NCI-H2107 (cell line): ENCODE data around the gene LAPTM5.

Experiments used
- DNase-seq: peaks from one replicate; lab custom pipeline; 2025; lab: John Stamatoyannopoulos, UW

The LAPTM5 gene

DNA sequence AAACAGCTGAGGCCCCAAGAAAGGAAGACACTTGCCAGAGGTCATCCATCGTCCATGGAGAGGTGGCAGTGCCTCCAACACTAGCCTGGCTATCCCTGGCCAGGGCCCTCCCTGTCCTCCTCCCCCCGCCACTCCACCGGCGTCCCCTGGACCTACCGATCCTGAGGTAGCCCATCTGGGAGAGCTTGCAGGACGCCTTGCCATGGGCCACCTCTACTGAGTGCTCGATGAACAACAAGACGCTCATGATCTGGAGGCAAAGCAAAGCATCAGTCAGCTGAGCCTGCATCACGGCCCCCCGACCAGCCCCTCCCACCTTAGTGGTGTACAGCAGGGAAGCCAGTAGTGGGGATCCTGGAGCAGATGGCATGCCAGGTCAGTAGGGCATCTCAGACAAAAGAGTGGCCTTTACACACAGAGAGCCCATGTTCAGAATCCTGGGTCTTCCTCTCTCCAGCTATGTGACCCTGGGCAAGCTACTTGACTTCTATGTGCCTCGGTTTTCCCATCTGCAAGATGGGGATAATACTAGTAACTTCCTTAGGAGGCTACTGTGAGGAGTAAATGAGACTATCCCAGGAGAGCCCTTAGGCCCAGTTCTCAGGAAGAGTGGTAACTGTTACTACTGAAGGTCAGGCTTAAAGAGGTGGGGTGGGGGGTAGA lies 15.1 kb downstream of the LAPTM5 start:
- no peak for DNase-seq

DNA sequence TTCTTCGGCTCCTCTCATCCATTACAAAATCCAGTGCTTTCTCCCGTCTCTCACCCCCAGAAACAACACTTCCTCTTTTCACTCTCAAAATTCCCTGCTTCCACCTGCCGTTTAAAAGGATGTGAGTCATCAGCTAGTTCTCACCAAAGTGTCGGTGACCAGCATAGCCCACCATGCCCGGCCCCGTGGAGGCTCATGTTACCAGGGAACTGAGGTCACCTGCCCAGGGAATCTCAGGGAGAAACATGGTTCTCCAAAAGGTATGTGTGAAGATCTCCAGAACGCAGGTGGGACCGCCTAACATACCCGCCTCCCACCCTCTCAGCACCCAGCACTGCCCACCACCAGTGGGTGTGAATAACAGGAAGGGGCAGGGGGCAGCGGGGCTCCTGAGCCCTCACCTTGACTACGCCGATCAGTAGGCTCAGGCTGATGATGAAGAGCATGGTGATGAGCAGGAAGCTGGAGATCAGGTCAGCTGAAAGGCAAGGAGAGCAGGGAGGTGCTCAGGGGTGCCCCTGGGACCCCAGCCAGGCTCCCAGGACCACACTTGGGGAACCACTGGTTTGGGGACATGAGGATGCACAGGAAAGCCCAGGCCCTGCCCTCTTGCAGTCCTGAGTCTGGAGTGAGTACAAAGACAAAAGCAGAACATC lies 16.2 kb downstream of the LAPTM5 start:
- no peak for DNase-seq

DNA sequence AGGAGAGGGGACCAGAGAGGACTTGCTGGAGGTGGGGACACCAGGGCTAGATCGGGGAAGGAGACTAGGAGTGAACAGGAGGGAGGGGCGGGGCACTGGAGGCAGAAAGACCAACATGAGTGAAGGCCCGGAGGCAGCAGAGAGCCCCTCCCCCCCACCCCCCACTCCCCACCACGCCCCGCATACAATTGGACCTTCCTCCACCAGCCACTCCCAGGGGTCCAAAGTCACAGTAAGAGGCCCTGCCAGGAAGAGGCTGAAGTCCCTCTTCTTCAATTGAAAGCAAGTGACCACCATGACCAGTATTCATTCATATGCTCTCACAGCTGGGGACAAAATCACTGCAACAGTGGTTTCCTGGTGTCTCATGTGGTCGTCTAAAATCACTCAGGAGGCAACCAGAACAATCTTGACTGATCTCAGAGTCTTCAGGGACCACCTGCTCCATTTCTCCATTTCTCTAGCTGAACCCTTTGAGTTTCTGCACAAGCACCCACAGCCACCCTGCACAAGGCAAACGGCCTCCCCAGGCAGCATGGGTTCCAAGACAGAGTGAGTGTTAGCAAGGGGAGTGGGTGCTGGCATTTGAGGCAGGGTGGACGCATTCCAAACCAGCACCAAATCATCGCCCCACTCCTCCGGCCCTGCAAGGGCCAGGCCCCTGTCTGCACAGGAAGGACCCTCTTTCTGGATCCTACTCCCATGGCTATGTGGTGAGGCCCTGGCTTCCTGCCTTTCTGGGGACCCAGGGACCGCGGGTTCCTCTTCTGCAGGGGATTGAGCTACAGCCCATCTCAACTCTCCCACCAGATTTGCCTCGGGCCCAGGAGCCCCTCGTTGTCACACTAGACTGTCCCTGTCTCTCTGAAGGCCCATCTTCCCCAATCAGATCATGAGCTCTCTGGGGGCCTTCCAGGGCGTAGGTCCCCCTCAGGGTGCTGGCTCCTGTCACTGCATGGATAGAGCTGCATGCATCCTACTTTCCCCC lies 17.0 kb downstream of the LAPTM5 start:
- no peak for DNase-seq

DNA sequence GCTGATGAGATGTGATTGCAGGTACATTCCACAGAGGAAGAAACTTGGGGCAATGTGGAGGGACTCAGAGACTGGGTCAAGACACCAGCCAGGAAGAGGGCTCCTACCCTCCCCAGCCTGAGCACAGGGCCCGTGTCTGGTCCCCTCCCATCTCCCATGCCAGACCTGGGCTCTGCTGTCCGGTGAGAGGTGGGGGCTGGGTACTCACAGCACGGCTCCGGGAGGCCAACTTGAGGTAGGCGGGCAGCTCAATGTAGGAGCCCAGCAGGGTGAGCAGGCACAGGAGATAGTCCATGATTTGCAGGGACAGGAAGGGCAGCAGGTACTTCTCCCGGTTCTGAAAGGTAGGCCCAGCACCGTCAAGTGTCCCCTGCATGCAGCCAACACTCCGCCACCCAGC lies 18.0 kb downstream of the LAPTM5 start:
- no peak for DNase-seq

DNA sequence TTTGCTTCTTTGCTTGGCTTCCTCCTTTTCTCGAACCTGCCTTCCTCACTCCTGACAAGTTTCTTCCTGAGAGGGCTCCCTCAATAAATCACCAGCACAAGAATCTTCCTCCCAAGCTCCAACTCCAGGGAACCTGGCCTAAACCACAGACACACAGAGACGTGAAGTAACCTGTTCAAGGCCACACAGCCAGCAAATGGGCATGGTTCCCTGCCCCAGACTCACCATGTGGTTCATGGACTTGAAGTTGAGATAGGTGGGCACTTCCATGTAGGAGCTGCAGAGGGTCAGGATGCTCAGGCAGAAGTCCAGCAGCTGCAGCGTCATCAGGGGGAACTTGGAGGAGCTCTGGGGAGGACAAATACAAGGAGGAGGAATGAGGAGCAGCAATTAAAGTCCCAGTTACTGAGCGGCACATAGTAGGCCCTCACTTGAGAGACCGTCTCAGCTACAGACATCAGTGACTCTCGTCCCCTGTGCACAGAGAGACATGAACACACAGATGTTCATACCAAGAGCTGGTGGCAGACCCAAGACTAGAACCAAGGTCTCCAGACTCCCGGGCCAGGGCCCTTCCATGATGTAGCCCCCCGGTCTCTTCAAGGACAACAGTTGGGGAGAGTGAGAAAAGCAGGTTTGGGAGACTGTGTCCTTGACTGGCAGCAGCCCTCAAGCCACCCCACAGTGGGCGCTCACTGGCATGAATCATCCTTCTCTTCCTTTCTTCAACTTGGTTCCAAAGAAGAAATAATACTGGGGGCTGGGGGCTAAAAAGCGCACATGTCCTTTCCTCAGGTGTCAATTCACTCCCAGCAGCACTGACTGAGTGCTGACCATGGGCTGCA lies 18.6 kb downstream of the LAPTM5 start:
- no peak for DNase-seq

DNA sequence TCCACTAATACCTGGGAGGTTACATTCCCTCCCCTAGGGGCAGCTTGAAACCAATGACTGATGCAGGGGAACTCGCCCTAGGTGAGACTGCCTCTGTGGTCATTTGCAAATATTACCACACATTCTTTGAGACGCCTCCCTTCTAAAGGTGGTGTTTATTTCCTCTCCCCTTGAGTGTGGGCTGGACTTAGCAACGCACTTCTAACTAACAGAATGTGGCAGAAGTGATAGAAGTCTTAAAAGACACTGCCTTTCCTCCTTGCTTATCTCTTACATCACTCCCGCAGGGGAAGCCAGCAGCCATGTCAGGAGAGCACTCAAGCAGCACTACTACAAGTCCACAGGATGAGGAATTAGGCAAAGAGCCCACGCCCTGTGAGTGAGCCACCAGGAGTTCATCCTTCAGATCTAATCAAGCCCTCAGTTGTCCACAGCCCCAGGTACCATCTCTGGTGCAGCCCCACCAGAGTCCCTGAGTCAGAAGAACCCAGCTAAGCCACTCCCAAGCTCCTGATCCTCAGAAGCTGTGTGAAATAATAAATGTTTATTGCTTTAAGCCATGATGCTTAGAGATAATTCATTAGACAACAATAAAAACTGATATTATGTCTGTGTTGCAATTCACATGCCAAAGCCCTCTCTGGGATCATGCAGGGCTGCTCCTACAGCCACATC lies 19.4 kb downstream of the LAPTM5 start:
- DNase-seq = no peak

DNA sequence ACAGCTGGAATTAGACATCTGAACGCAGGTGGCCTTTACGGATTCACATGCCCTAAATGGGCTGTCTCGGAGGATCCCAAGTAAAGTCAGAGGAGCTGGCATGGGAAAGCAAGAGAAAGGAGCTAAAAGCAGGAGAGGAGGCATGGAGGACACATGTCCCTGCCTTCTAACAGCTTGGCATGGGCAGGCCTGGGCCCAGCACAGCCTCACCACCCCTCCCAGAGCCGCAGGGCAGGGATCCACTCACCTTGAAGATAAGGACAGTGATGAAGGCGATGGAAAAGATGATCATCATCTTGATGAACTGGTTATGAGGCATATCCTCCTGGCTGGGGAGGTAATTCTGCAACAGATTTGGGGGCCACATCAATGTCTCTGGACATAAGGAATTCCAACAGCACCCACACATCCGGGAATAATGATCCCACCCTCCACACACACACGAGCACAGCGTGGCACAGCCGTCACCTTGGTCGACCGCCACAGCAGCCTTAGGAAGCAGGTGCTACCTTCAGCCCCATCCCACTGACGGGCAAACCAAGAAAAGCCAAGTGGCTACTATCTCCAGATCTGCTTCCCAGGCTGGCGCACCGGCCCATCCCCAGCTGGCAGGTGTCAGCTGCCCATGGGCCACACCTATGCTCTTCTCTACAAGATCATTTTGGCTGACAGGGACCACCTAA lies 20.1 kb downstream of the LAPTM5 start:
- DNase-seq = no peak

DNA sequence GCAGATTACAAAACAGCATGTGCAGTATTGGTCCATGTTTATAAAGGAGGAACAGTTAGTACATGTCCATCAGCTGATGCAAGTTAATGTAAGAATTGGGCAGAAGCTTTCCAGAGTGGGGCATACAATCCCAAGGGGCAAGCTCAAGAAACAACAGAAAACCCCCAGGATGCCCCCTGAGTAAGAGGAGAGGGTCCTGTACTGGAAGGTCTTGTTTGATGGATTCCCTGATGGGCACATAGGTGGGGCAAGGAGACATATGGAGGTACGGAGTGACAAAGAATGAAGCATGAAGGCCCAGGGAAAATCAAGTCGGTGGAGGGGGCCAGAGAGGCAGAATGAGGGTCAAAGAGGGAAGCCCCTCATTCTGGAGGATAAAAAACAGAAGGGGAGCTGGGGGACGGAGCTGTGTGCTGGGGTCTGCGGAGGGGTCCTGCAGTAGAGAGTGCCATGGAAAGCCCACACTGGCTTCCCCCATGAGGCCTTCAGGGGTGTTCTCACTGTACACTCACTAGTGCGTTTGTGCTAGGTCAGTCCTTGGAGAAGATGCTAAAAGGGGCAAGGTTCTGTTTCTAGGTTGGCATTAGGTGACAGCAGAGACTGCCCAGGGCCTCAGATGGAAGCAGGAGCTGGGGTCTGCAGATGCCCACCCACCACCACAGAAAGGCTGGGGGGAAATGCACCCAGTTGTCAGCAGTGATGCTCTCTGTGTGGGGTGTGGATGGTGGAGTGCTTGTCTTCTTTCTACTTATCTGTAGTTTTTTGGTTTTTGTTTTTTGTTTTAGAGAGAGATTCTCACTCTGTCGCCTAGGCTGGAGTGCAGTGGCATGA lies 21.7 kb downstream of the LAPTM5 start:
- DNase-seq = no peak

DNA sequence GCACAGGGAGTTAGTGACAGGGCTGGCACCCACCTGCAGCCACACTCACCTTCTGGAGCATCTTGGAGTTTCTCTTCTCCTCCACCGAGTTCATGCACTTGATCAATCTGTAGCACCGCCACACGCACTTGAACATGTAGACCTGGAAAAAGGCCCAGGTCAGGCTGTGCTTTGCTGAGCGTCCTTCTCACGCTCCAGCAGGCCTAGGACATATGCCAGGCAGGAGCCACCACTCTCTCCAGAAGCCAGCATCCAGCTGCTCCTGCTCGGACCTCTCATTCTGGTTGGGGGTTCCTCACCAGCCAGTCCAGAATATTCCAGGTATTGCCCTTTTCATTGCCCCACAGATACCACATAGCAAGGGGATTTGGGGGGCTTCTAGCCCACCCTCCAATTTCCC lies 22.4 kb downstream of the LAPTM5 start:
- DNase-seq = no peak

DNA sequence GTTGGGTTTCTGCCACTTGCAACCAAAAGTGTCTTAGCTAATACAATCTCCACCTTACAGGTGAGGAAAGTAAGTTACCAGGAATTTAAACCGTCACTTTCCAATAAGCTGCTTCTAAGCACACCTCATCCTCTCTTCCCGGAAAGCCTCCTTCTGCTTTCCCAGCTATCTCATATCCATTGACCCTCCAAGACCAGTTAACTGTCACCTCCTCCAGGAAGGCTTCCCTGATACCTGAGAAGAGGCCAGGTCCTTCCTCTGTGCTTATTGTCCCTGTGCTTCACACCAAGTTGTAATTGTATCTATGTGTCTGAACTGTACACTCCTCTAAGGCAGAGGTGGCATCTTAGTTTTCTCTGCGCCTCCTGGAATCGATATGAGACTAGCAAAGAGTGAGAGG lies 23.0 kb downstream of the LAPTM5 start:
- no peak for DNase-seq

DNA sequence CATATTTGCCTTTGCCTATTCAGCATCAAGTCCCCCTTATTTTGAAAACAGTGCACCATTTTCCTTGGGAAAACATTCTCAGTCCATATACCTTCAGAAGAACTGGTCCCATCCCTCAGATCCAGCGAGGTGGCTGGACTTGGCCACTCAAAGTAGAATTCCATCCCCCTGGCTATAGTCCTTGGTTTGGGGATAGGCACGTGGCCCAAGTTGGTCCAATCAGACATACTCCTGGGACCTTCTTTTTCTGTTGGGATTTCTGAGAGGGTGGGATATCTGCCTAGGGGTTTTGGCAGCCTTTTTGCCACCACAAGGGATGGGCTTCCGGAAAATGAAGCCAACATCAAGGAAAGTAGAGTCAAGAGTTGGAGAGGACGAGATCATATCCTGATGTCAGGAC lies 23.5 kb downstream of the LAPTM5 start:
- no peak for DNase-seq

DNA sequence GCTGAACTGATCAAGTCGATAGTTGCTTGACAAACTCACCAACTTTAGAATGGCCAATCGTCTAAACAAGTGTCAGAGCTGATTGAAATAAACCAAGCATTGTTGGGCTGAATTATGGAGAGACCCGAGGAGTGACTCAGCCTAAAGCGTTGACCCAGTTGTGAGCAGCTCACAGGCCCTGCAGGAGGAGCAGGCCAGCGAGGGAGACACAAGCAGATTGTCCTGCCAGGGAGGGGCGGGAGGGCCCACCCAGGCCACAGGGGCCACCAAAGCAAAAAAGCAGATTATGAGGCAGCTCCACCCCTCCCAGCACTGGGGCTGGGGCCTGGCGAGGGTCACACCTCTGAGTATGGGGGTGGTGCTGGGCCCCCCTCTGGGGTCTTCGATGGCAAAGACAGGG lies 24.1 kb downstream of the LAPTM5 start:
- no peak for DNase-seq

DNA sequence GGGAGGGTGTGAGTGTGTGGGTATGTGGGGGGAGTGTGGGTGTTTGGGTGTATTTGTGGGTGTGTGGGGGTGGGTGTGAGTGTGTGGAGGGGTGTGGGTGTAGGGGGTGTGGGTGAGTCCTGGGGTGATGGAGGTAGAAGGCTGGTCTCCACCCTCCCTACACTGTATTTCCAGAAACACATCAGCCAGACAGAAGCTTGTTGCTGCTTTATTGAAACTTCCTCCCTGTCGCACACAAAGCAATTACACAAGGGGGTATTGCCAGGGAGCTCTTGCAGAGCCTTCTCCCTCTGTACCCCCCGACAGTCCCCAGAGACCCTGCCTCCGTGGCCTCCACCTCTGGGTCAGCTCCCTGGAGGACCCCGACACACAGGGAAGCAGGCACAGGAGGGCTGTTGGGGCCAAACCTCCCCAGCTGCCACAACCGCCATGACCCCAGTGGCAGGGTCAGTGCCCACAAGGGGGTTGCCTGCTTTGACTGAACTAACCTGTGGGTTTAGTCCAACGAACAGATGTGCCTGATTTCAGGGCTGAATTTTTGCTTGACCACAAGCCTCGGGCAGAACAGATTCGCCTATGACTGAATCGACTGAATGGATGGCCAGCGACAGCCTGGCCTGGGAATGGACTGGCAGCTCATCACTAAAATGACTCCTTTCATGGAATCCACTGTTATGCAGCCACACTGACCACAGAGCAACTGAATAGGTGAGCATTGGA lies 25.1 kb downstream of the LAPTM5 start:
- no peak for DNase-seq

DNA sequence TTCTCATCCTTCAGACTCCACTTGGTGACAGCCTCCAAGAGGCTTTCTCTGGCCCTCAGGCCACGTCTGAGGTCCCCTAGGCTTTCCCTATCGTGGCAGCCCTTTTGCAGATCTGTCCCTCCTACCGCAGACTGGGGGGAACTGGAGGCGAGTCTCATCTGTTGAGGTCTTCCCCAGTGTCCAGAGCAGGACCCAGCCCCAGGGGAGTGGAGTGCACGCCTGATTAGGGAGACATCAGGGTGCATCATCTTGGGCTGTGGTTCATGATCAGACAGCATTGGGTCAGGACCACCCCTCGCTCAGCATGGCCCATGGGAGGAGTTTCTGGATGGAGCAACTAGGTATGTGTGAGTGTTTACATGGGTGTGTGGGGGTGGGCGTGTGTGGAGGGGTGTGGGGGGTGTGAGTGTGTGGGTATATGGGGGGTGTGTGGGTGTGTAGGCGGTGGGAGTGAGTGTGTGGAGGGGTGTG lies 25.7 kb downstream of the LAPTM5 start:
- no peak for DNase-seq

DNA sequence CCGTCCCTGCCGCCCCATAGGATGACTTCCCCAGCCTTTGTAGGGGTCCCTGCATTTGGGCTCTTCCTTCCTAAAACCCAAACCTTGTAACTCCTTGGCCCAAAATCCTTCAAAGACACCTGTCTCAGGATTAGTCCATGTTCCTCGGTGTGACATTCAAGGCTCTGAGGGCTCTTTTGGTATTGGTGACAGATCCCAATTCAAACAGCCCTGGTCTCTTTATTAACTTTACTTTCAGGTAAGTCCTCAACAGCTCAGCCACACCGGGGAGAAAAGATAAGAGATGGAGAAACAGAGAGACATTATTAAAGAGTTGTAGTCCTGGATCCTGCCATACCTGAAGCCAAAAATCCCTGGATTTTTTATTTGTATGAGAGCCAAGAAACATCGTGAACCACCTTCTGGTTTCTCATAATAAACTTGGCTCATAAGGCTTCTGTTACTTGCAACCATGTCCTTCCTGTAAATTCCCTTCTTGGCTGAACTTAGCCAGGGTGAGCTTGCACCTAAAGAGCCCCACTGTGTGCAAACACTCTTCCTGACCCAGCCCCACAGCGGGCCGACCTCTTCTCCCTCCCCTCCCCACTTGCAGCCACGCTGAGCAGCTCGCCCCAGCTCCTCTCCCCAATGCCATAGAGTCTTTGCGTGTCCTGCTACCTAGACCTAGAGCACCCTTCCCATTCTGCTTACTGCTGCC lies 26.3 kb downstream of the LAPTM5 start:
- DNase-seq = no peak

DNA sequence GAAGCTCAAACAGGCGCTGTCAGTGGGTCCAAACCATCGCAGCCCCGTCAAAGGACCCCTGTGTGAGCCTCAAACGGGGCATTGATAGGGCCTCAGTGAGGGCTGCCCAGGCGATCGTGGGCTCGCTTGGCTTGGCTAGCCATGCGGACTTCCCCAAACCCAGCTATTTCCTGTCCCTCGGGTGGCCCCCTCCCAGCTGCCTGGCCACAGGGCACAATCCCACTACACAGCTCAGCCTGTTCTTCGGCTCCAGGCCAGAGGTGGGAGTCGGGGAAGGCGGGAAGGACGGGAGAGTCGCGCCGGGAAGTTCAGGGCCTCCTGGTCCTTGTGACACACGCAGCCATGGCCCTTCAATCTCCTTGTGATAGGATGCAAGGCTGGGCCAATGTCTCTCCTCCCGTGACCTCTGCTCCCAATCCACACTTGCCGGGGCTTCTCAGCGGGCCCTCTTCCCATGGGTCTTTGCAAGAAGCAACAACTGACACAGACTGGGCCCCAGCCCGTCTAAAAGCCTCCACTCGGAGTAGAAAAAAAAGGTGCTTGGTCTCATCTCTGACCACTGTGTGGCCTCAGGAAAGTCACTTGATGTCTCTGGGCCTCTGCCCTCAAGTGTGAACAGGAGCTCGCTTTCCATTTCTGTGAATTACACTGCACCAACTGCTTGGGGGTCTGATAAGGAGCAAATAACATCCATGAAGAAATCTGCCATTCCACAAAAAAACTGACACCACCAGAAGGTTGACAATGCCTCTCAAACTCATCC lies 27.0 kb downstream of the LAPTM5 start:
- DNase-seq = no peak

DNA sequence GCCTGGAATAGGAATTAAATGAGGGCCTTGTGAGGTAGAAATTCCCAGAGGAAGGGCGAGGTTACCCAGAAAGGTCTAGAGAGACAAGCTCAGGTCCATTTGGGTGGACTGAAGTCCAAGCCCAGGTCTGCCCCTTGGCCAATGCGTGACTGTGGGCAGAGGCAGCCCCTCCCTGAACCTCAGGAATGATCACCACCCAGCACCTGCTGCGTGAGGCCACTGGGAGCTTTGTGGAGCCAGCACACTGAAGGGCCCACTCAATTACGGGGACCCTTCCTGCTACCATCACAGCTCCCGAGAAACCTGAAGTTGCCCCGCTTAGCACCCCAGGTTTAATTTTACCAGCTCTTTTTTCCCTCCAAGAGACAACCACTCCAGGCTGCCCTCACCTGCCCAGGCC lies 27.7 kb downstream of the LAPTM5 start:
- no peak for DNase-seq
